Measurements from ENCODE around the gene MACROD1. TPM values are rescaled to one million over a fixed set of nuclear protein-coding genes. Genes with fewer than 3 reads are reported as not detected.
A peak's percentile ranks its signal among the peaks of the same experiment; 100 is the strongest.

MACROD1 gene
- total RNA-seq, 4 donors from 2014 or later: 10.4 to 31.5 (median 19.5) TPM

GRCh38 chr11:64204464-64204989 is 38.6 kb upstream of the MACROD1 start:
- intact Hi-C loops (cut with DNase I): loop anchor here (5.0 kb wide), 1 partner anchor 98 kb away; the partner anchor contains the start of gene CATSPERZ
- TF ChIP-seq, protein P1, sequence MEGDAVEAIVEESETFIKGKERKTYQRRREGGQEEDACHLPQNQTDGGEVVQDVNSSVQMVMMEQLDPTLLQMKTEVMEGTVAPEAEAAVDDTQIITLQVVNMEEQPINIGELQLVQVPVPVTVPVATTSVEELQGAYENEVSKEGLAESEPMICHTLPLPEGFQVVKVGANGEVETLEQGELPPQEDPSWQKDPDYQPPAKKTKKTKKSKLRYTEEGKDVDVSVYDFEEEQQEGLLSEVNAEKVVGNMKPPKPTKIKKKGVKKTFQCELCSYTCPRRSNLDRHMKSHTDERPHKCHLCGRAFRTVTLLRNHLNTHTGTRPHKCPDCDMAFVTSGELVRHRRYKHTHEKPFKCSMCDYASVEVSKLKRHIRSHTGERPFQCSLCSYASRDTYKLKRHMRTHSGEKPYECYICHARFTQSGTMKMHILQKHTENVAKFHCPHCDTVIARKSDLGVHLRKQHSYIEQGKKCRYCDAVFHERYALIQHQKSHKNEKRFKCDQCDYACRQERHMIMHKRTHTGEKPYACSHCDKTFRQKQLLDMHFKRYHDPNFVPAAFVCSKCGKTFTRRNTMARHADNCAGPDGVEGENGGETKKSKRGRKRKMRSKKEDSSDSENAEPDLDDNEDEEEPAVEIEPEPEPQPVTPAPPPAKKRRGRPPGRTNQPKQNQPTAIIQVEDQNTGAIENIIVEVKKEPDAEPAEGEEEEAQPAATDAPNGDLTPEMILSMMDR (IDR thresholded peaks at IDR 0.05): peak; percentile 66 to 87 (median 73)
- TF ChIP-seq POLR2A (IDR thresholded peaks at IDR 0.05): no peak
- no peaks in the 10 kb centered on the region for H3K9me3 ChIP-seq

GRCh38 chr11:64204080-64204440 is 38.1 kb upstream of the MACROD1 start:
- DNase-seq: no peak
- peak overlapping the region in 1 of 4 donors; percentile 38 for H3K27ac ChIP-seq
- H3K36me3 ChIP-seq: peaks cover 13 to 84% (median 40%) of the 10 kb centered on the region in 3 donors
- H3K4me3 ChIP-seq: no peak overlapping the region
- TF ChIP-seq, protein P1 (IDR thresholded peaks at IDR 0.05): no peak
- no peak for TF ChIP-seq POLR2A (IDR thresholded peaks at IDR 0.05)
- WGBS, 2 donors: 83% methylated on average over 16 of the region's 16 CpGs
- H3K9me3 ChIP-seq: no peaks in the 10 kb centered on the region
- peaks cover 4 to 52% (median 8%) of the 10 kb centered on the region in 3 donors for H3K4me1 ChIP-seq
- intact Hi-C loops (cut with DNase I): loop anchor here (5.0 kb wide), 1 partner anchor 98 kb away; the partner anchor contains the start of gene CATSPERZ
- H3K27me3 ChIP-seq: no peaks in the 10 kb centered on the region

More at GRCh38 chr11:64204464-64204989, 38.6 kb upstream of the MACROD1 start:
- WGBS, 2 donors: 19 to 30% methylated on average over 7 of the region's 7 CpGs
- Histone ChIP-seq H3K36me3 (peaks cover 13 to 79% (median 37%) of the 10 kb centered on the region in 3 donors), H3K27me3 (no peaks in the 10 kb centered on the region), H3K4me1 (peaks cover 4 to 52% (median 8%) of the 10 kb centered on the region in 3 donors), H3K27ac (peak overlapping the region in 3 of 4 donors; percentile 38 to 89 (median 87)), H3K4me3 (no peak overlapping the region)
- no peak for DNase-seq

DNA sequence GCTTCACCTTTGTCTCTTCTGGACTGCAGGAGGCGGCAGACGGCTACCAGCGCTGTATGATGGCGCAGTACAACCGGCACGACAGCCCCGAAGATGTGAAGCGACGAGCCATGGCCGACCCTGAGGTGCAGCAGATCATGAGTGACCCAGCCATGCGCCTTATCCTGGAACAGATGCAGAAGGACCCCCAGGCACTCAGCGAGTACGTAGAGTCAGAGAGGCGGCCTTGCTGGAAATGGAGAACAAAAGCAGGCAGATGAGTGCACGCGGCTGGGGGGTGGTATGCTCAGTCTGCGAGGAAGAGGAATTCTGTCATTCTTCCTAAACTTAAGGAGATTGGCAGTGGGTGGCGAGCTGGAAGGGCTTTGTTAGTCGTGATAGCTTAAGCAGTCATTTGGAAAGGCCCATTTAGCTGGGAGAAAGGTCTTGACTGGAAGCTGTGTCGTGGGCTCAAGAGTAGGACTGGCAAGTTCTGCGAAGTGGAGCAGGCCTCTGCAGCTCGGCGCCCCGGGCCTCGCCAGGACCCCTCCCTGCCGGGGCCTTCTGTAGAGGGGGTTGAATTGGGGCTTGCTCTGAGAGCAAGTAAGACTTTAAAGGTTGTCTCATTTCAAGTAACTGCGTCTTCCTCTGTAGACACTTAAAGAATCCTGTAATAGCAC is 37.6 kb upstream of the MACROD1 start:
- no peak for DNase-seq
- no peak overlapping the region for H3K27ac ChIP-seq
- no peak overlapping the region for H3K4me3 ChIP-seq
- no peaks in the 10 kb centered on the region for H3K27me3 ChIP-seq
- intact Hi-C loops (cut with DNase I): loop anchor here (5.0 kb wide), 1 partner anchor 99 kb away; the partner anchor contains the start of gene CATSPERZ
- peaks cover 4 to 48% (median 8%) of the 10 kb centered on the region in 3 donors for H3K4me1 ChIP-seq
- no peak for TF ChIP-seq POLR2A (IDR thresholded peaks at IDR 0.05)
- TF ChIP-seq, protein P1 (IDR thresholded peaks at IDR 0.05): no peak
- 83 to 90% methylated on average over 17 to 22 of the region's 27 CpGs for WGBS, 2 donors
- no peaks in the 10 kb centered on the region for H3K9me3 ChIP-seq
- H3K36me3 ChIP-seq: peaks cover 13 to 89% (median 42%) of the 10 kb centered on the region in 3 donors

DNA sequence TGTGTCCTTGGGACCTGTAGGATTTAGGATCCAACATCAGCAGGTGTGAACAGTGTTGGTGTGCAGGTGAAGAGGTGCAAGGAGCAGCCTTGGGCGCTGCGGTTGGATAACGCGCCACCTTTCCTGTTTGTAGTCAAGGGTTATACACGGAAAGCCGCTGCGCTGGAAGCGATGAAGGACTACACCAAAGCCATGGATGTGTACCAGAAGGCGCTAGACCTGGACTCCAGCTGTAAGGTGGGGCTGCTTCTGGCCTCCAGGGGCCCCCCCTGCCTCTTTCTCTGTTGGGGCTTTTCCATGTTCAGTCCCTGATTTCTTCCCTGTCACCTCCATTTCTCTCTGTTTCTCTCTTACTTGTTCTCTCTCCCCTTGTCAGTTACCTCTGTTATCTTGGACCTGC is 37.1 kb upstream of the MACROD1 start:
- DNase-seq: no peak
- intact Hi-C loops (cut with DNase I): loop anchor here (5.0 kb wide), 1 partner anchor 99 kb away; the partner anchor contains the start of gene CATSPERZ
- Histone ChIP-seq H3K4me3 (no peak overlapping the region), H3K36me3 (peaks cover 19 to 95% (median 47%) of the 10 kb centered on the region in 3 donors), H3K4me1 (peaks cover 4 to 42% (median 8%) of the 10 kb centered on the region in 3 donors), H3K27ac (no peak overlapping the region), H3K27me3 (no peaks in the 10 kb centered on the region), H3K9me3 (no peaks in the 10 kb centered on the region)
- TF ChIP-seq POLR2A (IDR thresholded peaks at IDR 0.05): no peak
- TF ChIP-seq, protein P1 (IDR thresholded peaks at IDR 0.05): no peak
- 88 to 100% methylated on average over 5 to 9 of the region's 9 CpGs for WGBS, 2 donors

DNA sequence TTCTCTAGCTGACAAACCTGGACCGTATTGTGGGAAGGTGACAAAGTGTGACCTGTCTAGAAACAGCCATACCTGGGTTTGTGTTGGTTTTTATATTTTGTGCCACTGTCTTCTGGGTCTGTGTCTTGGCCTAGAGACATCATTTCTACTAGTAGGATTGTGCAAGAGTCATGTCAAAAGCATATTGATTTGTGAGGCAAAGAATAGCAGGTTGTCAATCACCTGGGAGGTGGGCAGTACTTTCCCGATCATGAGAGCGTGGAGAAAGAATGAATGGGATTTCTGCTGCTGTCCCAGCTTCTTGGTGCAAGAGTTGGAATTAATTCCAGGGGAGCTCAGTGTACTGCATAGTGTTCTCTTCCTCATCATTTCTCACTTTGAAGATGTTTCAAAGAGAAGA is 35.6 kb upstream of the MACROD1 start:
- Histone ChIP-seq H3K36me3 (peaks cover 28 to 98% (median 60%) of the 10 kb centered on the region in 3 donors), H3K27ac (no peak overlapping the region), H3K4me3 (no peak overlapping the region), H3K4me1 (peaks cover 4 to 28% (median 8%) of the 10 kb centered on the region in 3 donors), H3K9me3 (no peaks in the 10 kb centered on the region), H3K27me3 (no peaks in the 10 kb centered on the region)
- intact Hi-C loops (cut with DNase I): loop anchor here (5.0 kb wide), 1 partner anchor 101 kb away; the partner anchor contains the start of gene CATSPERZ
- TF ChIP-seq POLR2A (IDR thresholded peaks at IDR 0.05): no peak
- TF ChIP-seq, protein P1 (IDR thresholded peaks at IDR 0.05): no peak
- 78 to 81% methylated on average over 3 of the region's 3 CpGs for WGBS, 2 donors
- no peak for DNase-seq
